Activated B cell treated with CpG ODN at 0.5 μM for 24 hours (primary cell): Measurements from ENCODE around the gene TSHZ2. TPM values are rescaled to one million over a fixed set of nuclear protein-coding genes. Genes with fewer than 3 reads are reported as not detected.

Experiments used
- ATAC-seq: fragments of 200-7000 bp; cut with Tn5 transposase; one replicate; pipeline ENCODE4 v1.10.0; 2021; ENCODE audit warnings: low read depth, mild to moderate bottlenecking, moderate library complexity
- CTCF ChIA-PET: fragments of 350-600 bp; sonication (Branson Sonifier 250); formaldehyde crosslinking; loops from one replicate; lab custom pipeline; 2021; ENCODE audit warnings: antibody characterized with exemption; lab: Charles Lee
- POLR2A ChIA-PET: fragments of 350-600 bp; sonication (Branson Sonifier 250); formaldehyde crosslinking; loops from one replicate; lab custom pipeline; 2021; ENCODE audit warnings: antibody characterized with exemption; lab: Charles Lee
- DNase-seq: peaks from one replicate; pipeline ENCODE4 v3.0.0; 2022
- H3K27ac Mint-ChIP-seq: one replicate; pipeline ENCODE4 v1.8.0; 2020; ENCODE audit warnings: mixed read lengths
- H3K27me3 Mint-ChIP-seq: one replicate; pipeline ENCODE4 v1.8.0; 2021; ENCODE audit warnings: mixed read lengths
- H3K36me3 Mint-ChIP-seq: one replicate; pipeline ENCODE4 v1.8.0; 2021; ENCODE audit warnings: low read depth, mixed read lengths
- H3K4me1 Mint-ChIP-seq: one replicate; pipeline ENCODE4 v1.8.0; 2021; ENCODE audit warnings: mixed read lengths
- H3K4me3 Mint-ChIP-seq: one replicate; pipeline ENCODE4 v1.8.0; 2020; ENCODE audit warnings: mild to moderate bottlenecking, mixed read lengths
- H3K9me3 Mint-ChIP-seq: one replicate; pipeline ENCODE4 v1.8.0; 2020; ENCODE audit warnings: mixed read lengths
- intact Hi-C: fragments of 100-400 bp; cut with micrococcal nuclease; formaldehyde crosslinking; loops from one replicate; pipeline ENCODE4 v1.15.1; 2024
- total RNA-seq: library from RNA; stranded (reverse); gene quantifications from 2 replicates; pipeline ENCODE4 v1.2.3, GENCODE V29; 2022
- TF ChIP-seq, protein P1 (sequence below): fragments of 200-600 bp; IDR thresholded peaks from one replicate; pipeline ENCODE4 v1.8.0; 2022; ENCODE audit warnings: antibody characterized with exemption, mild to moderate bottlenecking

TSHZ2 gene
- total RNA-seq, 1 donor from 2014 or later = 1.7 TPM

GRCh38 chr20:53345536-53346334 lies 373.6 kb downstream of the TSHZ2 start:
- H3K27me3 Mint-ChIP-seq = peaks cover 9% of the 10 kb centered on the region
- no peak overlapping the region for H3K27ac Mint-ChIP-seq
- H3K4me1 Mint-ChIP-seq = no peaks in the 10 kb centered on the region
- no peaks in the 10 kb centered on the region for H3K36me3 Mint-ChIP-seq
- no peaks in the 10 kb centered on the region for H3K9me3 Mint-ChIP-seq
- ChIA-PET CTCF (no interaction called here), POLR2A (no interaction called here)
- H3K4me3 Mint-ChIP-seq = no peak overlapping the region
- TF ChIP-seq, protein P1, sequence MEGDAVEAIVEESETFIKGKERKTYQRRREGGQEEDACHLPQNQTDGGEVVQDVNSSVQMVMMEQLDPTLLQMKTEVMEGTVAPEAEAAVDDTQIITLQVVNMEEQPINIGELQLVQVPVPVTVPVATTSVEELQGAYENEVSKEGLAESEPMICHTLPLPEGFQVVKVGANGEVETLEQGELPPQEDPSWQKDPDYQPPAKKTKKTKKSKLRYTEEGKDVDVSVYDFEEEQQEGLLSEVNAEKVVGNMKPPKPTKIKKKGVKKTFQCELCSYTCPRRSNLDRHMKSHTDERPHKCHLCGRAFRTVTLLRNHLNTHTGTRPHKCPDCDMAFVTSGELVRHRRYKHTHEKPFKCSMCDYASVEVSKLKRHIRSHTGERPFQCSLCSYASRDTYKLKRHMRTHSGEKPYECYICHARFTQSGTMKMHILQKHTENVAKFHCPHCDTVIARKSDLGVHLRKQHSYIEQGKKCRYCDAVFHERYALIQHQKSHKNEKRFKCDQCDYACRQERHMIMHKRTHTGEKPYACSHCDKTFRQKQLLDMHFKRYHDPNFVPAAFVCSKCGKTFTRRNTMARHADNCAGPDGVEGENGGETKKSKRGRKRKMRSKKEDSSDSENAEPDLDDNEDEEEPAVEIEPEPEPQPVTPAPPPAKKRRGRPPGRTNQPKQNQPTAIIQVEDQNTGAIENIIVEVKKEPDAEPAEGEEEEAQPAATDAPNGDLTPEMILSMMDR = no peak
- ATAC-seq (no peak), DNase-seq (no peak)
- intact Hi-C loops = no loop called here

DNA sequence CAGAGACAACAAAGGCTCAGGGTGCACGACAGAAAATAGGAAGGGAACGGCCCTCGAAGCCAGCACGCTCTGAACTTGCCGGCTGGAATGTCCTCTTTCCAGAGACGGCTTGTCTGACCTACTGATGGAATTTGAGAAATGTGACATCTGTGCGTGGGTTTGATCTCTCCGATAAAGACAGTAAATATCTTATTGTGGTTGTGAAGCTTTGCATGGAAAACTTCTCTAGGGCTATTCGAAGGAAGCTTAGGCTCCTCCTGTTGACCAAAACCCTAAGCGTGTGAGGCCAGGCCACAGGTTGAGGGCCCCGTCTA lies 374.1 kb downstream of the TSHZ2 start:
- TF ChIP-seq, protein P1 = no peak
- no peaks in the 10 kb centered on the region for H3K4me1 Mint-ChIP-seq
- H3K4me3 Mint-ChIP-seq = no peak overlapping the region
- ATAC-seq (no peak), DNase-seq (no peak)
- ChIA-PET POLR2A (no interaction called here), CTCF (no interaction called here)
- H3K9me3 Mint-ChIP-seq = no peaks in the 10 kb centered on the region
- intact Hi-C loops = no loop called here
- no peak overlapping the region for H3K27ac Mint-ChIP-seq
- no peaks in the 10 kb centered on the region for H3K36me3 Mint-ChIP-seq
- peaks cover 9% of the 10 kb centered on the region for H3K27me3 Mint-ChIP-seq

DNA sequence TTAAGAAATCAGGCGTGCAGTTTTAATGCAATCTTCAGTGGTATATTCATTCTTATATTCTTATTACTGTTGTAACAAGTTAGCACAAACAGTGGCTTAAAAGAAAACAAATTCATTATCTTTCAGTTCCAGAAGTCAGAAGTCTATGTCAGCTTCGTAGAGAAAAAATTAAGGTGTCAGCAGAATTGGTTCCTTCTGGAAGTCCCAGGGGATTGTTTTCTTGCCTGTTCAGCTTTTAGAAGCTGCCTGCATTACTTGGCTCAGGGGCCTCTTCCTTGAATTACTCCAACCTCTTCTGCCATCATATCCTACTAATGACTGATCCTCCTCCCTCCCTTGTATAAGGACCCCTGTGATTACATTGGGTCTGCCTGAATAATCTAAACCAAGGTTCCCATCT lies 377.6 kb downstream of the TSHZ2 start:
- CTCF ChIA-PET = no interaction called here
- Mint-ChIP-seq H3K27me3 (peaks cover 9% of the 10 kb centered on the region), H3K27ac (no peak overlapping the region), H3K4me1 (no peaks in the 10 kb centered on the region), H3K4me3 (no peak overlapping the region), H3K36me3 (no peaks in the 10 kb centered on the region), H3K9me3 (peaks cover 1% of the 10 kb centered on the region)
- DNase-seq (no peak), ATAC-seq (no peak)
- TF ChIP-seq, protein P1 = no peak
- POLR2A ChIA-PET = no interaction called here
- intact Hi-C loops = no loop called here

- H3K4me3 Mint-ChIP-seq = no peak overlapping the region
- ATAC-seq (no peak), DNase-seq (no peak)
- ChIA-PET CTCF (no interaction called here), POLR2A (no interaction called here)
- H3K36me3 Mint-ChIP-seq = no peaks in the 10 kb centered on the region
- H3K27me3 Mint-ChIP-seq = peaks cover 3% of the 10 kb centered on the region
- intact Hi-C loops = no loop called here
- no peaks in the 10 kb centered on the region for H3K4me1 Mint-ChIP-seq
- no peak overlapping the region for H3K27ac Mint-ChIP-seq
- TF ChIP-seq, protein P1 = no peak
- H3K9me3 Mint-ChIP-seq = peaks cover 14% of the 10 kb centered on the region
Observed at GRCh38 chr20:53352727-53353440, 380.7 kb downstream of the TSHZ2 start.

DNA sequence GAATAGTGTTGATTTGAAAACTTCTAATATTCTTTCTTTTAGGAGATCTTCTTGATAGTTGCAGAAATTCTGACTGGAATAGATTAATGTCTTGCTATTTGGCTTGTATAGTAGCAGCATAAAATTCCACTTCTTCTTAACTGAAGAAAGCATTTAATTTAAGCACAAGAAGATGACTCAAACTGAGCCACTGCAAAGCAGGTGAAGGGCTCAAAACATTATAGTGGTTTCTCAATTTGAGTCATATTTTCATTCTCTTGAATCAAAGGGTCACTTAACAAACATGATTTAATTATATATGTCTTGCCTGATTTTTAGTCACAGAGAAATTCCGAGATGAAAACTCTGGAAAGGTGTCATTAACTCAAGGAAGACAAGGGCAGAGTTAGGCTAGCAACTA lies 382.2 kb downstream of the TSHZ2 start:
- intact Hi-C loops = no loop called here
- Mint-ChIP-seq H3K4me1 (no peaks in the 10 kb centered on the region), H3K9me3 (peaks cover 14% of the 10 kb centered on the region), H3K27ac (no peak overlapping the region), H3K27me3 (peaks cover 3% of the 10 kb centered on the region), H3K4me3 (no peak overlapping the region), H3K36me3 (no peaks in the 10 kb centered on the region)
- DNase-seq (no peak), ATAC-seq (no peak)
- CTCF ChIA-PET = no interaction called here
- TF ChIP-seq, protein P1 = no peak
- POLR2A ChIA-PET = no interaction called here
